Memory B cell (primary cell): ENCODE data around the gene MEF2C.
A peak's percentile ranks its signal among the peaks of the same experiment; 100 is the strongest.

Experiments
- ATAC-seq: fragments of 150-1000 bp; cut with Tn5 transposase; 2 replicates; pipeline ENCODE4 v1.10.0; 2021; ENCODE audit warnings: low read depth, mild to moderate bottlenecking, moderate library complexity
- DNase-seq, 2 donors: peaks; one replicate each; pipeline ENCODE4 v3.0.0; 2022; ENCODE audit warnings: low spot score in 2 of 2
- H3K27ac Mint-ChIP-seq: one replicate; pipeline ENCODE4 v1.8.0; 2022; ENCODE audit warnings: mild to moderate bottlenecking, moderate library complexity, mixed read lengths
- H3K27me3 Mint-ChIP-seq: one replicate; pipeline ENCODE4 v1.8.0; 2022; ENCODE audit warnings: mixed read lengths
- H3K36me3 Mint-ChIP-seq: one replicate; pipeline ENCODE4 v1.8.0; 2022; ENCODE audit warnings: mild to moderate bottlenecking, mixed read lengths
- H3K4me1 Mint-ChIP-seq: one replicate; pipeline ENCODE4 v1.8.0; 2022; ENCODE audit warnings: mixed read lengths
- H3K4me3 Mint-ChIP-seq: one replicate; pipeline ENCODE4 v1.8.0; 2022; ENCODE audit warnings: mild to moderate bottlenecking, moderate library complexity, mixed read lengths
- H3K9me3 Mint-ChIP-seq: one replicate; pipeline ENCODE4 v1.8.0; 2022; ENCODE audit warnings: mixed read lengths

The MEF2C gene

GRCh38 chr5:88772831-88773230, 110.2 kb downstream of the MEF2C start:
- peak overlapping the region; percentile 73 for H3K27ac Mint-ChIP-seq
- H3K27me3 Mint-ChIP-seq = no peaks in the 10 kb centered on the region
- H3K4me1 Mint-ChIP-seq = peaks cover 42% of the 10 kb centered on the region
- no peak overlapping the region for H3K4me3 Mint-ChIP-seq
- DNase-seq = no peak
- H3K9me3 Mint-ChIP-seq = no peaks in the 10 kb centered on the region
- peaks cover 58% of the 10 kb centered on the region for H3K36me3 Mint-ChIP-seq
- no peak for ATAC-seq

- H3K9me3 Mint-ChIP-seq = no peaks in the 10 kb centered on the region
- no peak overlapping the region for H3K4me3 Mint-ChIP-seq
- DNase-seq = no peak
- peak overlapping the region; percentile 73 for H3K27ac Mint-ChIP-seq
- ATAC-seq = no peak
- H3K27me3 Mint-ChIP-seq = no peaks in the 10 kb centered on the region
- peaks cover 44% of the 10 kb centered on the region for H3K4me1 Mint-ChIP-seq
- peaks cover 59% of the 10 kb centered on the region for H3K36me3 Mint-ChIP-seq
Observed at GRCh38 chr5:88772047-88772446, 110.9 kb downstream of the MEF2C start.

GRCh38 chr5:88770276-88771257, 112.4 kb downstream of the MEF2C start:
- no peak overlapping the region for H3K4me3 Mint-ChIP-seq
- DNase-seq (no peak), ATAC-seq (peak; percentile 59)
- H3K27ac Mint-ChIP-seq = peak overlapping the region; percentile 68
- H3K36me3 Mint-ChIP-seq = peaks cover 60% of the 10 kb centered on the region
- H3K27me3 Mint-ChIP-seq = no peaks in the 10 kb centered on the region
- H3K4me1 Mint-ChIP-seq = peaks cover 40% of the 10 kb centered on the region
- no peaks in the 10 kb centered on the region for H3K9me3 Mint-ChIP-seq

- Mint-ChIP-seq H3K4me3 (no peak overlapping the region), H3K9me3 (no peaks in the 10 kb centered on the region), H3K27me3 (no peaks in the 10 kb centered on the region), H3K4me1 (peaks cover 36% of the 10 kb centered on the region), H3K27ac (peak overlapping the region; percentile 68), H3K36me3 (peaks cover 57% of the 10 kb centered on the region)
- DNase-seq (no peak), ATAC-seq (no peak)
Observed at GRCh38 chr5:88769165-88769564, 113.8 kb downstream of the MEF2C start.

- no peak for ATAC-seq
- no peaks in the 10 kb centered on the region for H3K27me3 Mint-ChIP-seq
- H3K36me3 Mint-ChIP-seq = peaks cover 51% of the 10 kb centered on the region
- peak overlapping the region; percentile 68 for H3K27ac Mint-ChIP-seq
- no peaks in the 10 kb centered on the region for H3K9me3 Mint-ChIP-seq
- DNase-seq = no peak
- H3K4me3 Mint-ChIP-seq = no peak overlapping the region
- H3K4me1 Mint-ChIP-seq = peaks cover 31% of the 10 kb centered on the region
Observed at GRCh38 chr5:88768411-88768810, 114.6 kb downstream of the MEF2C start.

- H3K4me1 Mint-ChIP-seq = peaks cover 23% of the 10 kb centered on the region
- no peaks in the 10 kb centered on the region for H3K9me3 Mint-ChIP-seq
- H3K4me3 Mint-ChIP-seq = no peak overlapping the region
- ATAC-seq = no peak
- DNase-seq = no peak
- no peaks in the 10 kb centered on the region for H3K27me3 Mint-ChIP-seq
- peak overlapping the region; percentile 38 for H3K27ac Mint-ChIP-seq
- peaks cover 34% of the 10 kb centered on the region for H3K36me3 Mint-ChIP-seq
Observed at GRCh38 chr5:88765798-88766197, 117.2 kb downstream of the MEF2C start.

- Mint-ChIP-seq H3K27ac (peak overlapping the region; percentile 38), H3K36me3 (peaks cover 32% of the 10 kb centered on the region), H3K4me1 (peaks cover 17% of the 10 kb centered on the region), H3K27me3 (no peaks in the 10 kb centered on the region), H3K4me3 (no peak overlapping the region), H3K9me3 (no peaks in the 10 kb centered on the region)
- no peak for ATAC-seq
- DNase-seq = no peak
Observed at GRCh38 chr5:88765171-88765570, 117.8 kb downstream of the MEF2C start.

GRCh38 chr5:88761939-88762338, 121.0 kb downstream of the MEF2C start:
- ATAC-seq (no peak), DNase-seq (no peak)
- no peaks in the 10 kb centered on the region for H3K9me3 Mint-ChIP-seq
- H3K27me3 Mint-ChIP-seq = no peaks in the 10 kb centered on the region
- H3K27ac Mint-ChIP-seq = peak overlapping the region; percentile 89
- peaks cover 33% of the 10 kb centered on the region for H3K36me3 Mint-ChIP-seq
- H3K4me1 Mint-ChIP-seq = peaks cover 2% of the 10 kb centered on the region
- no peak overlapping the region for H3K4me3 Mint-ChIP-seq

GRCh38 chr5:88761269-88761850, 121.6 kb downstream of the MEF2C start:
- Mint-ChIP-seq H3K27ac (peak overlapping the region; percentile 89), H3K4me1 (peaks cover 2% of the 10 kb centered on the region), H3K27me3 (no peaks in the 10 kb centered on the region), H3K36me3 (peaks cover 31% of the 10 kb centered on the region), H3K4me3 (no peak overlapping the region), H3K9me3 (no peaks in the 10 kb centered on the region)
- ATAC-seq = no peak
- no peak for DNase-seq

GRCh38 chr5:88760527-88760926, 122.5 kb downstream of the MEF2C start:
- peaks cover 2% of the 10 kb centered on the region for H3K4me1 Mint-ChIP-seq
- no peaks in the 10 kb centered on the region for H3K9me3 Mint-ChIP-seq
- H3K27ac Mint-ChIP-seq = peak overlapping the region; percentile 89
- peaks cover 26% of the 10 kb centered on the region for H3K36me3 Mint-ChIP-seq
- H3K4me3 Mint-ChIP-seq = no peak overlapping the region
- no peak for DNase-seq
- H3K27me3 Mint-ChIP-seq = no peaks in the 10 kb centered on the region
- ATAC-seq = no peak

GRCh38 chr5:88758591-88758990, 124.4 kb downstream of the MEF2C start:
- no peak overlapping the region for H3K4me3 Mint-ChIP-seq
- peaks cover 34% of the 10 kb centered on the region for H3K36me3 Mint-ChIP-seq
- H3K27ac Mint-ChIP-seq = peak overlapping the region; percentile 74
- peaks cover 6% of the 10 kb centered on the region for H3K4me1 Mint-ChIP-seq
- DNase-seq = no peak
- no peaks in the 10 kb centered on the region for H3K9me3 Mint-ChIP-seq
- no peak for ATAC-seq
- no peaks in the 10 kb centered on the region for H3K27me3 Mint-ChIP-seq

- DNase-seq (no peak), ATAC-seq (no peak)
- Mint-ChIP-seq H3K4me3 (no peak overlapping the region), H3K4me1 (peaks cover 6% of the 10 kb centered on the region), H3K9me3 (no peaks in the 10 kb centered on the region), H3K27ac (peak overlapping the region; percentile 54), H3K27me3 (no peaks in the 10 kb centered on the region), H3K36me3 (peaks cover 34% of the 10 kb centered on the region)
Observed at GRCh38 chr5:88758184-88758583, 124.8 kb downstream of the MEF2C start.

GRCh38 chr5:88756953-88757352, 126.0 kb downstream of the MEF2C start:
- no peaks in the 10 kb centered on the region for H3K27me3 Mint-ChIP-seq
- H3K4me1 Mint-ChIP-seq = peaks cover 6% of the 10 kb centered on the region
- peaks cover 38% of the 10 kb centered on the region for H3K36me3 Mint-ChIP-seq
- no peak overlapping the region for H3K4me3 Mint-ChIP-seq
- ATAC-seq (no peak), DNase-seq (no peak)
- no peaks in the 10 kb centered on the region for H3K9me3 Mint-ChIP-seq
- peak overlapping the region; percentile 54 for H3K27ac Mint-ChIP-seq

GRCh38 chr5:88748666-88749065, 134.3 kb downstream of the MEF2C start:
- Mint-ChIP-seq H3K4me1 (peaks cover 21% of the 10 kb centered on the region), H3K27me3 (no peaks in the 10 kb centered on the region), H3K27ac (peak overlapping the region; percentile 62), H3K36me3 (peaks cover 34% of the 10 kb centered on the region), H3K9me3 (no peaks in the 10 kb centered on the region), H3K4me3 (no peak overlapping the region)
- no peak for DNase-seq
- ATAC-seq = no peak
